Activated effector memory CD4-positive, alpha-beta T cell treated with Interleukin-2 at 50 U/mL for 16 hours (primary cell): Measurements from ENCODE around the gene EMC9.
A peak's percentile ranks its signal among the peaks of the same experiment; 100 is the strongest.

ENCODE experiments used
- DNase-seq: peaks from one replicate; pipeline ENCODE4 v3.0.0-alpha.2; 2020

The EMC9 gene

GRCh38 chr14:24130717-24131548 lies 10.5 kb downstream of the EMC9 start:
- no peak for DNase-seq

- no peak for DNase-seq
Measured at GRCh38 chr14:24130380-24130716, 11.0 kb downstream of the EMC9 start, which contains the start of gene FITM1. Gene FITM1, plus strand, starts transcription at chr14:24130659. Its CDS starts 905 bp downstream, at chr14:24131564.

- DNase-seq = no peak
Measured at GRCh38 chr14:24129410-24129998, 11.9 kb downstream of the EMC9 start.

- DNase-seq = no peak
Measured at GRCh38 chr14:24127673-24128072, 13.7 kb downstream of the EMC9 start.

- no peak for DNase-seq
Measured at GRCh38 chr14:24126939-24127338, 14.5 kb downstream of the EMC9 start.

- no peak for DNase-seq
Measured at GRCh38 chr14:24123424-24124417, 17.7 kb downstream of the EMC9 start.

- DNase-seq = no peak
Measured at GRCh38 chr14:24122898-24123297, 18.5 kb downstream of the EMC9 start.

- DNase-seq = no peak
Measured at GRCh38 chr14:24122416-24122815, 19.0 kb downstream of the EMC9 start.

GRCh38 chr14:24121210-24121609 lies 20.2 kb downstream of the EMC9 start:
- no peak for DNase-seq

- DNase-seq = no peak
Measured at GRCh38 chr14:24119691-24120090, 21.7 kb downstream of the EMC9 start.

- DNase-seq = no peak
Measured at GRCh38 chr14:24117179-24117578, 24.2 kb downstream of the EMC9 start.

- no peak for DNase-seq
Measured at GRCh38 chr14:24116128-24116814, 25.1 kb downstream of the EMC9 start.

- DNase-seq = no peak
Measured at GRCh38 chr14:24115422-24116127, 25.8 kb downstream of the EMC9 start.

- DNase-seq = peak; percentile 98
Measured at GRCh38 chr14:24114532-24115421, 26.6 kb downstream of the EMC9 start, which contains the start of the genes DCAF11 and NRL. Gene DCAF11, plus strand, starts transcription at chr14:24114777. Its CDS starts 818 bp downstream, at chr14:24115595. Gene NRL, minus strand, starts transcription at chr14:24114949. Its CDS starts 32,101 bp downstream, at chr14:24082848.

- DNase-seq = peak; percentile 75
Measured at GRCh38 chr14:24113801-24114531, 27.4 kb downstream of the EMC9 start.

- no peak for DNase-seq
Measured at GRCh38 chr14:24113379-24113800, 28.0 kb downstream of the EMC9 start.

- no peak for DNase-seq
Measured at GRCh38 chr14:24110523-24110922, 30.9 kb downstream of the EMC9 start.

GRCh38 chr14:24110060-24110459 lies 31.3 kb downstream of the EMC9 start:
- no peak for DNase-seq

GRCh38 chr14:24108336-24108874 lies 33.0 kb downstream of the EMC9 start:
- DNase-seq = no peak
